GM18519 (cell line): ENCODE results near the gene SDF4.
A peak's percentile ranks its signal among the peaks of the same experiment; 100 is the strongest.

Experiments
- ATAC-seq: cut with Tn5 transposase; IDR thresholded peaks from one replicate; pipeline ENCODE4 v1.9.1; 2021; ENCODE audit warnings: mild to moderate bottlenecking, moderate library complexity; ENCODE audit not compliant: unreplicated experiment, low FRiP score

Gene SDF4

GRCh38 chr1:1243266-1243660 lies 11.5 kb upstream of the SDF4 start:
- no peak for ATAC-seq

- no peak for ATAC-seq
These were observed 10.9 kb upstream of the SDF4 start for GRCh38 chr1:1242461-1243265.

GRCh38 chr1:1241588-1242219 lies 9.9 kb upstream of the SDF4 start:
- no peak for ATAC-seq

GRCh38 chr1:1240822-1241587 lies 9.2 kb upstream of the SDF4 start:
- ATAC-seq: no peak

GRCh38 chr1:1240348-1240732 lies 8.5 kb upstream of the SDF4 start:
- no peak for ATAC-seq

GRCh38 chr1:1239614-1240347 lies 8.0 kb upstream of the SDF4 start:
- ATAC-seq: no peak

- no peak for ATAC-seq
These were observed 7.4 kb upstream of the SDF4 start for GRCh38 chr1:1239227-1239613.

- ATAC-seq: no peak
These were observed 6.9 kb upstream of the SDF4 start for GRCh38 chr1:1238702-1239178.

- no peak for ATAC-seq
These were observed 6.3 kb upstream of the SDF4 start for GRCh38 chr1:1237874-1238701.

- ATAC-seq: no peak
These were observed 5.4 kb upstream of the SDF4 start for GRCh38 chr1:1236945-1237873.

- ATAC-seq: no peak
These were observed 4.5 kb upstream of the SDF4 start for GRCh38 chr1:1236176-1236763.

- ATAC-seq: no peak
These were observed 3.4 kb upstream of the SDF4 start for GRCh38 chr1:1235016-1235744.

GRCh38 chr1:1234180-1234808 lies 2.5 kb upstream of the SDF4 start:
- ATAC-seq: no peak

- ATAC-seq: no peak
These were observed 1.7 kb upstream of the SDF4 start for GRCh38 chr1:1233567-1233892.

GRCh38 chr1:1232796-1233566 lies 1.2 kb upstream of the SDF4 start:
- no peak for ATAC-seq

GRCh38 chr1:1232208-1232795 lies 501 bp upstream of the SDF4 start, which contains the start of gene B3GALT6:
TSS of gene B3GALT6 (plus strand) at chr1:1232237. CDS start at chr1:1232279, 42 bp downstream.
- ATAC-seq: peak; percentile 6
